ENCODE results near the gene RFC4. TPM values are rescaled to one million over a fixed set of nuclear protein-coding genes. Genes with fewer than 3 reads are reported as not detected.

RFC4 gene
- total and polyA plus RNA-seq, 2 donors from 2014 or later = 8.9 to 11.1 TPM

DNA sequence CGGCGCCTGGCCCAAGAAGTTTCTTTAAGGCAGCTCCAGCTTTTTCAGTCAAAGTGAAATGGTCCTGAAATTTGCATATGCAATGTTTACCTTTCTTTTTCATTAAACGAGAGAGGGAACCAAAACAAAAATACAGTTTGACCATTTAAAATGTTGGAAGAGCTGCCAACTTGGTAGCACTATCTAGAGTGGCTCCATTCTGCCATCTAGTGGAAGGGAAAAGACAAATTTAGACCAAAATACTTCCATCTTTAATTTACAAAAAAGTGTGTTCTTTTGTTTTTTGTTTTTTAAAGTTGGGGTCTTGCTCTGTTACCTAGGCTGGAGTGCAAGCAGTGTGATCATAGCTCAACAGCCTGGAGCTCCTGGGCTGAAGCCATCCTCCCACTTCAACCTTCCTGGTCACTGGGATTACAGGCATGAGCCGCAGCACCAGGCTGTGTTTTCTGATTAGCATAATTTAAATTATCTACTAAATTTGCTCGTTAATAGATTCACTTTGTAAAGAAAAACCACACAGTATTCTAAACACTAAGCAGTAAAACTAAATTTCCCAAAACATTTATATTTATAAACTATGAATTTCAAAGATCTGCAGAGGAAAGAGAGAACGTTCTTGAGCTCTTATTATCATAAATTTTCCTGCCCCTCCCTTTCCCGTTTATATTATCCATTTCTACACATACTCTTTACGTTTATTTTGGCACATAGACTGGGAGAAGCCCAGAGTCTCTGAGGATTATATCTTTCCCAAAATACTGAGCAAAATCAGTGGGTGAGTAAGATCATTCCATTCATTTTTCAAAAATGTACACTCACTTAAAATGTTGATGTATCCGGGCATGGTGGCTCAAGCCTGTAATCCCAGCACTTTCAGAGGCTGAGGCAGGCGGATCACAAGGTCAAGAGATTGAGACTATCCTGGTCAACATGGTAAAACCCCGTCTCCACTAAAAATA lies 15.4 kb upstream of the RFC4 start:
- Histone ChIP-seq H3K9ac (ENCODE audit: low read length in 3 of 3) (no peak overlapping the region), H3K4me1 (ENCODE audit: control insufficient read depth in 2 of 3, insufficient read depth in 2 of 3, low read depth in 1 of 3, low read length in 3 of 3) (peaks cover 0 to 3% (median 0%) of the 10 kb centered on the region in 3 donors), H3K9me3 (ENCODE audit: control insufficient read depth in 2 of 3, insufficient read depth in 1 of 3, low read length in 3 of 3) (no peaks in the 10 kb centered on the region), H3K27ac (ENCODE audit: low read depth in 2 of 2, low read length in 2 of 2) (no peak overlapping the region), H3K27me3 (ENCODE audit: control insufficient read depth, insufficient read depth, low read length) (peaks cover 16% of the 10 kb centered on the region), H3K4me3 (ENCODE audit: low read length in 3 of 3) (no peak overlapping the region), H3K36me3 (ENCODE audit: control insufficient read depth in 2 of 3, insufficient read depth in 3 of 3, low read length in 3 of 3) (no peaks in the 10 kb centered on the region)
- TF ChIP-seq, protein P1, sequence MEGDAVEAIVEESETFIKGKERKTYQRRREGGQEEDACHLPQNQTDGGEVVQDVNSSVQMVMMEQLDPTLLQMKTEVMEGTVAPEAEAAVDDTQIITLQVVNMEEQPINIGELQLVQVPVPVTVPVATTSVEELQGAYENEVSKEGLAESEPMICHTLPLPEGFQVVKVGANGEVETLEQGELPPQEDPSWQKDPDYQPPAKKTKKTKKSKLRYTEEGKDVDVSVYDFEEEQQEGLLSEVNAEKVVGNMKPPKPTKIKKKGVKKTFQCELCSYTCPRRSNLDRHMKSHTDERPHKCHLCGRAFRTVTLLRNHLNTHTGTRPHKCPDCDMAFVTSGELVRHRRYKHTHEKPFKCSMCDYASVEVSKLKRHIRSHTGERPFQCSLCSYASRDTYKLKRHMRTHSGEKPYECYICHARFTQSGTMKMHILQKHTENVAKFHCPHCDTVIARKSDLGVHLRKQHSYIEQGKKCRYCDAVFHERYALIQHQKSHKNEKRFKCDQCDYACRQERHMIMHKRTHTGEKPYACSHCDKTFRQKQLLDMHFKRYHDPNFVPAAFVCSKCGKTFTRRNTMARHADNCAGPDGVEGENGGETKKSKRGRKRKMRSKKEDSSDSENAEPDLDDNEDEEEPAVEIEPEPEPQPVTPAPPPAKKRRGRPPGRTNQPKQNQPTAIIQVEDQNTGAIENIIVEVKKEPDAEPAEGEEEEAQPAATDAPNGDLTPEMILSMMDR (IDR thresholded peaks at IDR 0.05; ENCODE audit: borderline replicate concordance, extremely low read depth, insufficient read depth) = peak; percentile 51
- FAIRE-seq = peak; percentile 29
- intact Hi-C loops (cut with DNase I) = no loop called here
- DNase-seq = peak in 2 of 5 donors; percentile 68 to 85

DNA sequence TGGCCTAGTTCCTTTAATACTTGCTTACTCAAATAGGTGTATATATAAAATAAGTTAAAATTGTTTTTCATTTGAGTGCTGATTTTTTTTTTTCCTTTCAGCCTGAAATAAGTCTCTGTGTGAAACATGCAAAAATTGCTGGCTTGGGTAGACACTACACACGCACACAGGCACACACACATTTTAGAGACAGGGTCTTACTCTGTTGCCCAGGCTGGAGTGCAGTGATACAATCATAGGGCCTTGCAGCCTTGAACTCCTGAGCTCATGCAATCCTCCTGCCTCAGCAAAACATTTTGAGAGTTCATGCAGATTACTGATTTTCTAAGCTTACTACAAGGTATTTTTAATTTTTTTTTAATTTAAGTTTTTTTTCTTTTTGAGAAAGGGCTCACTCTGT lies 12.7 kb upstream of the RFC4 start:
- Histone ChIP-seq H3K36me3 (ENCODE audit: control insufficient read depth in 2 of 3, insufficient read depth in 3 of 3, low read length in 3 of 3) (no peaks in the 10 kb centered on the region), H3K9me3 (ENCODE audit: control insufficient read depth in 2 of 3, insufficient read depth in 1 of 3, low read length in 3 of 3) (no peaks in the 10 kb centered on the region), H3K9ac (ENCODE audit: low read length in 3 of 3) (no peak overlapping the region), H3K4me1 (ENCODE audit: control insufficient read depth in 2 of 3, insufficient read depth in 2 of 3, low read depth in 1 of 3, low read length in 3 of 3) (no peaks in the 10 kb centered on the region), H3K4me3 (ENCODE audit: low read length in 3 of 3) (no peak overlapping the region), H3K27me3 (ENCODE audit: control insufficient read depth, insufficient read depth, low read length) (peaks cover 2% of the 10 kb centered on the region), H3K27ac (ENCODE audit: low read depth in 2 of 2, low read length in 2 of 2) (no peak overlapping the region)
- no peak for DNase-seq
- TF ChIP-seq, protein P1 (IDR thresholded peaks at IDR 0.05; ENCODE audit: borderline replicate concordance, extremely low read depth, insufficient read depth) = no peak
- intact Hi-C loops (cut with DNase I) = no loop called here
- FAIRE-seq = no peak

DNA sequence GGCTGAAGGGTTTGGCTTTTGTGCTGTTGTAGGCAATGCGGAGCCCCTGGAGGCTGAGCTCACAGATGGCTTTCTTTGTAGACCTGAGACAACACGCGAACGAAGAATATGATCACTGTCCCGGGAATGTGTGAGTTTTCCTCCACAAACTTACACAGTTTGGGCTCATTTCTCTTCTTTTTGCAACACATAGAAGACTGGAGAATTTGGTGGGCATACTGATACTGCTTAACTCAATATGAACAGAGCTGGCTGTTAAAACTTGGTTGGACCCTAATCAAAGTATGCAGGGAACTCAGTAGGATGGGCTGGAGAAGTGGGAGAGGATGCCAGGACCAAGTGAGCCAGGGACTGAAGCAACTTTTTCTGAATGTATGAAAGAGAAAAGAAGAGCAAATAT lies 12.2 kb upstream of the RFC4 start:
- H3K9me3 ChIP-seq (ENCODE audit: control insufficient read depth in 2 of 3, insufficient read depth in 1 of 3, low read length in 3 of 3) = no peaks in the 10 kb centered on the region
- TF ChIP-seq, protein P1 (IDR thresholded peaks at IDR 0.05; ENCODE audit: borderline replicate concordance, extremely low read depth, insufficient read depth) = no peak
- no peaks in the 10 kb centered on the region for H3K36me3 ChIP-seq (ENCODE audit: control insufficient read depth in 2 of 3, insufficient read depth in 3 of 3, low read length in 3 of 3)
- no peak overlapping the region for H3K27ac ChIP-seq (ENCODE audit: low read depth in 2 of 2, low read length in 2 of 2)
- H3K27me3 ChIP-seq (ENCODE audit: control insufficient read depth, insufficient read depth, low read length) = no peaks in the 10 kb centered on the region
- FAIRE-seq (no peak), DNase-seq (no peak)
- no peak overlapping the region for H3K4me3 ChIP-seq (ENCODE audit: low read length in 3 of 3)
- H3K9ac ChIP-seq (ENCODE audit: low read length in 3 of 3) = no peak overlapping the region
- H3K4me1 ChIP-seq (ENCODE audit: control insufficient read depth in 2 of 3, insufficient read depth in 2 of 3, low read depth in 1 of 3, low read length in 3 of 3) = no peaks in the 10 kb centered on the region
- intact Hi-C loops (cut with DNase I) = no loop called here

Measured in kidney (tissue), 14 donors.